T-cell (primary cell): ENCODE data around the gene HMGXB3. TPM values are rescaled to one million over a fixed set of nuclear protein-coding genes. Genes with fewer than 3 reads are reported as not detected.
A peak's percentile ranks its signal among the peaks of the same experiment; 100 is the strongest.

ENCODE experiments used
- ATAC-seq, 4 experiments: fragments of 200-7000 bp in 3 of 4; fragments of 150-1000 bp in 1 of 4; cut with Tn5 transposase; replicated peaks in 1 of 4; 1 replicate in 3 of 4; 2 replicates in 1 of 4; pipeline ENCODE4 v1.10.0; 2021; ENCODE audit warnings: moderate library complexity in 3 of 4, mild to moderate bottlenecking in 2 of 4, moderate number of reproducible peaks in 1 of 4
- CTCF ChIA-PET, 2 donors: fragments of 300-600 bp; sonication (Branson Sonifier 250); formaldehyde crosslinking; loops; one replicate each; lab custom pipeline; 2022; ENCODE audit warnings: antibody characterized with exemption in 2 of 2; lab: Charles Lee
- POLR2A ChIA-PET, 2 donors: fragments of 300-600 bp; sonication (Branson Sonifier 250); formaldehyde crosslinking; loops; one replicate each; lab custom pipeline; 2022; ENCODE audit warnings: antibody characterized with exemption in 2 of 2; lab: Charles Lee
- DNase-seq, 35 experiments: peaks; one replicate each; pipeline versions ENCODE4 v3.0.0 to v3.0.0-alpha.2; 2013 to 2023
- H3K27ac ChIP-seq: one replicate; pipeline ENCODE4 v1.5.1; 2013; ENCODE audit warnings: low read length
- H3K27me3 ChIP-seq, 2 experiments: replicated peaks in 1 of 2; 1 replicate in 1 of 2; 2 replicates in 1 of 2; pipeline versions ENCODE4 v1.6.1 to v1.7.0; 2013; ENCODE audit warnings: low read length in 1 of 2, mixed read lengths in 1 of 2; ENCODE audit not compliant: control insufficient read depth in 2 of 2, insufficient read depth in 2 of 2; ENCODE audit errors: extremely low read depth in 1 of 2
- H3K36me3 ChIP-seq, 2 donors: 1 replicate in 1 of 2; 2 replicates in 1 of 2; pipeline versions ENCODE4 v1.6.1 to v1.7.0; 2013; ENCODE audit warnings: low read length in 1 of 2; ENCODE audit not compliant: control insufficient read depth in 2 of 2, insufficient read depth in 1 of 2; ENCODE audit errors: extremely low read depth in 1 of 2
- H3K4me1 ChIP-seq, 2 experiments: 1 replicate in 1 of 2; 2 replicates in 1 of 2; pipeline versions ENCODE4 v1.6.1 to v1.7.0; 2013; ENCODE audit warnings: low read length in 2 of 2, mixed read lengths in 1 of 2; ENCODE audit not compliant: insufficient read depth in 2 of 2, control insufficient read depth in 1 of 2; ENCODE audit errors: extremely low read depth in 1 of 2
- H3K4me3 ChIP-seq, 2 donors: 1 replicate in 1 of 2; 2 replicates in 1 of 2; pipeline versions ENCODE4 v1.5.1 to v1.7.0; 2013; ENCODE audit warnings: mild to moderate bottlenecking in 2 of 2, low read length in 1 of 2, moderate library complexity in 1 of 2; ENCODE audit not compliant: control insufficient read depth in 1 of 2; ENCODE audit errors: extremely low read depth in 1 of 2
- H3K9me3 ChIP-seq: 2 replicates; pipeline ENCODE4 v1.7.0; 2013
- H3K27ac Mint-ChIP-seq, 2 donors: one replicate each; pipeline ENCODE4 v1.8.0; 2020 to 2021; ENCODE audit warnings: mild to moderate bottlenecking in 2 of 2, mixed read lengths in 2 of 2
- H3K27me3 Mint-ChIP-seq, 2 donors: one replicate each; pipeline ENCODE4 v1.8.0; 2021 to 2022; ENCODE audit warnings: mixed read lengths in 2 of 2
- H3K36me3 Mint-ChIP-seq: one replicate; pipeline ENCODE4 v1.8.0; 2021; ENCODE audit warnings: mixed read lengths
- H3K4me1 Mint-ChIP-seq, 3 donors: one replicate each; pipeline ENCODE4 v1.8.0; 2020 to 2022; ENCODE audit warnings: mixed read lengths in 3 of 3, mild to moderate bottlenecking in 1 of 3
- H3K4me3 Mint-ChIP-seq, 3 donors: one replicate each; pipeline ENCODE4 v1.8.0; 2020 to 2022; ENCODE audit warnings: mild to moderate bottlenecking in 3 of 3, mixed read lengths in 3 of 3, moderate library complexity in 3 of 3
- H3K9me3 Mint-ChIP-seq, 3 donors: one replicate each; pipeline ENCODE4 v1.8.0; 2020 to 2022; ENCODE audit warnings: mixed read lengths in 3 of 3
- WGBS: methylation state at CpG from one replicate; pipeline ENCODE4 v1.1.5; 2013; ENCODE audit warnings: missing lambda C conversion rate; ENCODE audit not compliant: insufficient coverage; 5-methylcytosine and 5-hydroxymethylcytosine counted together
- total RNA-seq, 35 experiments: library from RNA in 6 of 35; stranded (reverse) in 6 of 35; fragments of 120-200 nt in 1 of 35; gene quantifications; one replicate each; pipeline versions ENCODE4 v1.2.1 to v1.2.4 and lab custom pipeline; 2013 to 2026

Gene HMGXB3
- total RNA-seq, 5 donors from 2014 or later (not counting 1 experiment from before 2014, with no cell fraction given) = 28.9 to 35.2 (median 30.9) TPM

- H3K4me3 Mint-ChIP-seq = no peak overlapping the region
These were observed 34.1 kb downstream of the HMGXB3 start for GRCh38 chr5:150034662-150035061.

GRCh38 chr5:150035139-150035895 is 34.8 kb downstream of the HMGXB3 start:
- Mint-ChIP-seq H3K27ac (no peak overlapping the region), H3K4me3 (no peak overlapping the region), H3K4me1 (peaks cover 0 to 5% (median 2%) of the 10 kb centered on the region in 3 donors), H3K9me3 (no peaks in the 10 kb centered on the region), H3K27me3 (no peaks in the 10 kb centered on the region), H3K36me3 (peaks cover 80% of the 10 kb centered on the region)
- POLR2A ChIA-PET = interaction anchor here in 1 of 2 donors (0.5 kb wide), 1 partner anchor 33 kb away, joined by 3 read pairs; no protein-coding TSS in a partner anchor
- 100% methylated on average over 2 of the region's 7 CpGs for WGBS
- no peaks in the 10 kb centered on the region for H3K27me3 ChIP-seq
- no peak for ATAC-seq
- H3K4me1 ChIP-seq = no peaks in the 10 kb centered on the region
- H3K4me3 ChIP-seq = no peak overlapping the region
- peaks cover 7 to 97% of the 10 kb centered on the region in 2 donors for H3K36me3 ChIP-seq
- DNase-seq = no peak
- H3K9me3 ChIP-seq = no peaks in the 10 kb centered on the region
- H3K27ac ChIP-seq = no peak overlapping the region
- CTCF ChIA-PET = no interaction called here

More at GRCh38 chr5:150034662-150035061, 34.1 kb downstream of the HMGXB3 start:
- H3K27ac ChIP-seq = no peak overlapping the region
- H3K36me3 ChIP-seq = peaks cover 7 to 96% of the 10 kb centered on the region in 2 donors
- H3K4me1 ChIP-seq = no peaks in the 10 kb centered on the region
- 94% methylated on average over 3 of the region's 4 CpGs for WGBS
- H3K36me3 Mint-ChIP-seq = peaks cover 78% of the 10 kb centered on the region
- CTCF ChIA-PET = no interaction called here
- H3K9me3 Mint-ChIP-seq = no peaks in the 10 kb centered on the region
- H3K27me3 ChIP-seq = no peaks in the 10 kb centered on the region
- DNase-seq (no peak), ATAC-seq (no peak)
- no peaks in the 10 kb centered on the region for H3K27me3 Mint-ChIP-seq
- POLR2A ChIA-PET = no interaction called here
- no peaks in the 10 kb centered on the region for H3K9me3 ChIP-seq
- H3K4me3 ChIP-seq = no peak overlapping the region
- H3K27ac Mint-ChIP-seq = no peak overlapping the region
- H3K4me1 Mint-ChIP-seq = peaks cover 0 to 5% (median 2%) of the 10 kb centered on the region in 3 donors

GRCh38 chr5:150036513-150036912 is 36.0 kb downstream of the HMGXB3 start:
- ChIA-PET CTCF (no interaction called here), POLR2A (no interaction called here)
- ATAC-seq (no peak), DNase-seq (no peak)
- 96% methylated on average over 7 of the region's 9 CpGs for WGBS
- H3K4me1 ChIP-seq = no peaks in the 10 kb centered on the region
- peaks cover 82% of the 10 kb centered on the region for H3K36me3 Mint-ChIP-seq
- no peak overlapping the region for H3K4me3 Mint-ChIP-seq
- no peak overlapping the region for H3K27ac Mint-ChIP-seq
- no peaks in the 10 kb centered on the region for H3K9me3 Mint-ChIP-seq
- H3K4me3 ChIP-seq = no peak overlapping the region
- H3K9me3 ChIP-seq = no peaks in the 10 kb centered on the region
- no peak overlapping the region for H3K27ac ChIP-seq
- H3K27me3 ChIP-seq = no peaks in the 10 kb centered on the region
- H3K36me3 ChIP-seq = peaks cover 7 to 97% of the 10 kb centered on the region in 2 donors
- H3K4me1 Mint-ChIP-seq = peaks cover 0 to 5% (median 2%) of the 10 kb centered on the region in 3 donors
- no peaks in the 10 kb centered on the region for H3K27me3 Mint-ChIP-seq

- H3K27me3 Mint-ChIP-seq = no peaks in the 10 kb centered on the region
- H3K4me1 ChIP-seq = peaks cover 2 to 4% of the 10 kb centered on the region in 2 experiments
- CTCF ChIA-PET = no interaction called here
- no peak overlapping the region for H3K4me3 ChIP-seq
- no peak overlapping the region for H3K27ac ChIP-seq
- no peaks in the 10 kb centered on the region for H3K27me3 ChIP-seq
- POLR2A ChIA-PET = interaction anchor here in 1 of 2 donors (0.6 kb wide), 1 partner anchor 1199 kb away, joined by 3 read pairs; no protein-coding TSS in a partner anchor
- no peak for ATAC-seq
- H3K9me3 Mint-ChIP-seq = no peaks in the 10 kb centered on the region
- H3K36me3 ChIP-seq = peaks cover 11 to 95% of the 10 kb centered on the region in 2 donors
- H3K27ac Mint-ChIP-seq = peak overlapping the region in 1 of 2 donors; percentile 60
- H3K4me3 Mint-ChIP-seq = no peak overlapping the region
- no peak for DNase-seq
- peaks cover 11 to 13% (median 12%) of the 10 kb centered on the region in 3 donors for H3K4me1 Mint-ChIP-seq
- peaks cover 84% of the 10 kb centered on the region for H3K36me3 Mint-ChIP-seq
- no CpG with 5 or more reads among the region's 2 CpGs for WGBS
- no peaks in the 10 kb centered on the region for H3K9me3 ChIP-seq
These were observed 38.0 kb downstream of the HMGXB3 start for GRCh38 chr5:150038547-150038946.

- DNase-seq (no peak), ATAC-seq (no peak)
- H3K9me3 Mint-ChIP-seq = no peaks in the 10 kb centered on the region
- H3K4me3 Mint-ChIP-seq = no peak overlapping the region
- peak overlapping the region in 1 of 2 donors; percentile 16 for H3K27ac Mint-ChIP-seq
- H3K36me3 Mint-ChIP-seq = peaks cover 74% of the 10 kb centered on the region
- H3K36me3 ChIP-seq = peaks cover 9 to 86% of the 10 kb centered on the region in 2 donors
- CTCF ChIA-PET = no interaction called here
- H3K4me3 ChIP-seq = no peak overlapping the region
- POLR2A ChIA-PET = interaction anchor here in 1 of 2 donors (0.6 kb wide), 1 partner anchor 120 kb away, joined by 4 read pairs; no protein-coding TSS in a partner anchor
- no peaks in the 10 kb centered on the region for H3K9me3 ChIP-seq
- 100% methylated on average over 1 of the region's 3 CpGs for WGBS
- H3K27ac ChIP-seq = no peak overlapping the region
- peaks cover 18 to 35% (median 26%) of the 10 kb centered on the region in 3 donors for H3K4me1 Mint-ChIP-seq
- peaks cover 2 to 23% of the 10 kb centered on the region in 2 experiments for H3K4me1 ChIP-seq
- no peaks in the 10 kb centered on the region for H3K27me3 Mint-ChIP-seq
- peaks cover 0 to 3% of the 10 kb centered on the region in 2 experiments for H3K27me3 ChIP-seq
These were observed 41.9 kb downstream of the HMGXB3 start for GRCh38 chr5:150042459-150042858.

- Histone ChIP-seq H3K27me3 (peaks cover 0 to 7% of the 10 kb centered on the region in 2 experiments), H3K27ac (no peak overlapping the region), H3K36me3 (peaks cover 8 to 86% of the 10 kb centered on the region in 2 donors), H3K4me1 (peaks cover 2 to 23% of the 10 kb centered on the region in 2 experiments), H3K4me3 (no peak overlapping the region), H3K9me3 (no peaks in the 10 kb centered on the region)
- peaks cover 14 to 35% (median 25%) of the 10 kb centered on the region in 3 donors for H3K4me1 Mint-ChIP-seq
- ATAC-seq (peak in 1 of 4 experiments; percentile 4), DNase-seq (no peak)
- no peaks in the 10 kb centered on the region for H3K9me3 Mint-ChIP-seq
- POLR2A ChIA-PET = no interaction called here
- no peak overlapping the region for H3K4me3 Mint-ChIP-seq
- no peaks in the 10 kb centered on the region for H3K27me3 Mint-ChIP-seq
- CTCF ChIA-PET = interaction anchor here (0.6 kb wide), 2 partner anchors 11 to 367 kb away, joined by 4 read pairs; no protein-coding TSS in a partner anchor
- peaks cover 75% of the 10 kb centered on the region for H3K36me3 Mint-ChIP-seq
- H3K27ac Mint-ChIP-seq = peak overlapping the region; percentile 60 to 73
- 40% methylated on average over 1 of the region's 4 CpGs for WGBS
These were observed 43.3 kb downstream of the HMGXB3 start for GRCh38 chr5:150043657-150044328.
